Mesothelial cell of epicardium (in vitro differentiated cells): Measurements from ENCODE around the gene RPL18A. TPM values are rescaled to one million over a fixed set of nuclear protein-coding genes. Genes with fewer than 3 reads are reported as not detected.
A peak's percentile ranks its signal among the peaks of the same experiment; 100 is the strongest.

Source experiments
- DNase-seq, 2 experiments: peaks; one replicate each; pipeline ENCODE4 v3.0.0; 2021; ENCODE audit warnings: low spot score in 2 of 2; ENCODE audit not compliant: unreplicated experiment in 2 of 2
- H3K27ac Mint-ChIP-seq: 2 replicates; pipeline ENCODE4 v1.8.0; 2021; ENCODE audit warnings: mixed read lengths
- H3K27me3 Mint-ChIP-seq: 2 replicates; pipeline ENCODE4 v1.8.0; 2021; ENCODE audit warnings: low read depth, mixed read lengths
- H3K36me3 Mint-ChIP-seq: 2 replicates; pipeline ENCODE4 v1.8.0; 2021; ENCODE audit warnings: mixed read lengths
- H3K4me1 Mint-ChIP-seq: 2 replicates; pipeline ENCODE4 v1.8.0; 2021; ENCODE audit warnings: mixed read lengths
- H3K4me3 Mint-ChIP-seq: 2 replicates; pipeline ENCODE4 v1.8.0; 2021; ENCODE audit warnings: mild to moderate bottlenecking, moderate library complexity, mixed read lengths
- H3K9me3 Mint-ChIP-seq: 2 replicates; pipeline ENCODE4 v1.8.0; 2021; ENCODE audit warnings: mixed read lengths
- total RNA-seq: library from RNA; stranded (reverse); gene quantifications from 3 replicates; pipeline ENCODE4 v1.2.1, GENCODE V29; 2021
- TF ChIP-seq, protein P1 (sequence below): fragments of 200-600 bp; sonication (generic); IDR thresholded peaks from one replicate; pipeline ENCODE4 v1.5.0; 2021; ENCODE audit warnings: antibody characterized with exemption; ENCODE audit not compliant: unreplicated experiment

RPL18A gene
- total RNA-seq, 1 donor from 2014 or later, result 1,706 TPM

DNA sequence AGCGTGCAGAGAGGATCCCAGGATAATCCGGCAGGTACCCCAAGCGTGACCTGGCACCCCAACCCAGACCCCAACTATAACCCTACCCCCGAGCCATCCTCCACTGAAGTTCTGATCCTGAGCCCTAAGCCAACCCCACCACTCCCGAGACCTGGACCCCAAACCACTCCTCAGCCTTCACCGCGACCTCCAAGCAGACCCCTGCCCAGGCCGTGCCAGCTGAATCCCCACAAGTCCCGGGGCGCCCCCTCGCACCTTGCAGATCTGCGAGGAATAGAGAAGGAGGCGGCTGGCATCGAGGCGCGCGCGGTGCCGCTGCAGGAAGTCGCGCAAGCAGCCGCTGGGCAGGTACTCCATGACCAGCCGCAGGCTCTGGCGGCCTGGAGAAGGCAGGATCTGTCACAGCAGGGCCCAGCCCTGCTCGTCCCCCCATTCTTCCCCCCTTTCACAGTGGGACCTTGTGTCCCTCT, 28.3 kb upstream of the RPL18A start:
- DNase-seq, result no peak
- no peak overlapping the region for H3K27ac Mint-ChIP-seq
- peaks cover 6% of the 10 kb centered on the region for H3K4me1 Mint-ChIP-seq
- peaks cover 21% of the 10 kb centered on the region for H3K27me3 Mint-ChIP-seq
- TF ChIP-seq, protein P1, sequence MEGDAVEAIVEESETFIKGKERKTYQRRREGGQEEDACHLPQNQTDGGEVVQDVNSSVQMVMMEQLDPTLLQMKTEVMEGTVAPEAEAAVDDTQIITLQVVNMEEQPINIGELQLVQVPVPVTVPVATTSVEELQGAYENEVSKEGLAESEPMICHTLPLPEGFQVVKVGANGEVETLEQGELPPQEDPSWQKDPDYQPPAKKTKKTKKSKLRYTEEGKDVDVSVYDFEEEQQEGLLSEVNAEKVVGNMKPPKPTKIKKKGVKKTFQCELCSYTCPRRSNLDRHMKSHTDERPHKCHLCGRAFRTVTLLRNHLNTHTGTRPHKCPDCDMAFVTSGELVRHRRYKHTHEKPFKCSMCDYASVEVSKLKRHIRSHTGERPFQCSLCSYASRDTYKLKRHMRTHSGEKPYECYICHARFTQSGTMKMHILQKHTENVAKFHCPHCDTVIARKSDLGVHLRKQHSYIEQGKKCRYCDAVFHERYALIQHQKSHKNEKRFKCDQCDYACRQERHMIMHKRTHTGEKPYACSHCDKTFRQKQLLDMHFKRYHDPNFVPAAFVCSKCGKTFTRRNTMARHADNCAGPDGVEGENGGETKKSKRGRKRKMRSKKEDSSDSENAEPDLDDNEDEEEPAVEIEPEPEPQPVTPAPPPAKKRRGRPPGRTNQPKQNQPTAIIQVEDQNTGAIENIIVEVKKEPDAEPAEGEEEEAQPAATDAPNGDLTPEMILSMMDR, result no peak
- no peaks in the 10 kb centered on the region for H3K36me3 Mint-ChIP-seq
- H3K4me3 Mint-ChIP-seq, result peak overlapping the region; percentile 56
- H3K9me3 Mint-ChIP-seq, result no peaks in the 10 kb centered on the region

DNA sequence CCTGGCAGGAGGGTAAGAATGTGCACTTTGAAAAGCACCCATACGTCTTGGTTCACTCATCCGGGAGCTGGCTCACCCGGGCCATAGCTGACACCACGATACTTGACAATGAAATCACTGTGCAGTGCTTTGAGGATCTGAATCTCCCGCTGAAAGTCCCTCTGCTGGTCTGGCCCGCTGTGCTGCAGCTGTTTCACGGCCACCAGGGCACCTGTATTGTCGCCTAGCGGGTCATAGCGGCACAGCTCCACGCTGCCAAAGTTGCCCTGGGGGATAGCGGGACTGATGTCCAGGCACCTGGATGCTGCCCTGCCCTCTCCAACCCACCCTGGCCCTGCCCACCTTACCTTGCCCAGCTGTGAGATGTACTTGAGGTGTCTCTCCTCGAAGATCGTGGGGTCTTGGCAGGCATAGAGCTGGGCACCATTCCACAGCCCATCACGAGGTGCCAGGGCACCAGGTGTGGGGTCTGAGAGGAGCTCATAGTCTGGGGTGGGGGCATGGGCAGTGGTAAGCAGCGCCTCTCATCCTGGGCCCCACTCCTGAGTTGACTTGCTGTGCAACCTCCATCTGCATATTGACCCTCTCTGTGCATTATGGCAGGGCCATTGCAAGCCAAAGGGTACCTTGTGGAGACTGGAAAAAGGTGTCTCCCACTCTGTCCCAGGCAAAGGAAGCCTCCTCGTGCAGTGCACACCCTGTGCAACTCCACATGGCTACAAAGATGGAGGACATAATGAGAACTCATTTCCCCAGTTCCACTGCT, 27.1 kb upstream of the RPL18A start:
- Mint-ChIP-seq H3K36me3 (no peaks in the 10 kb centered on the region), H3K4me3 (no peak overlapping the region), H3K27me3 (peaks cover 24% of the 10 kb centered on the region), H3K27ac (no peak overlapping the region), H3K9me3 (no peaks in the 10 kb centered on the region), H3K4me1 (peaks cover 6% of the 10 kb centered on the region)
- TF ChIP-seq, protein P1, result no peak
- DNase-seq, result no peak

DNA sequence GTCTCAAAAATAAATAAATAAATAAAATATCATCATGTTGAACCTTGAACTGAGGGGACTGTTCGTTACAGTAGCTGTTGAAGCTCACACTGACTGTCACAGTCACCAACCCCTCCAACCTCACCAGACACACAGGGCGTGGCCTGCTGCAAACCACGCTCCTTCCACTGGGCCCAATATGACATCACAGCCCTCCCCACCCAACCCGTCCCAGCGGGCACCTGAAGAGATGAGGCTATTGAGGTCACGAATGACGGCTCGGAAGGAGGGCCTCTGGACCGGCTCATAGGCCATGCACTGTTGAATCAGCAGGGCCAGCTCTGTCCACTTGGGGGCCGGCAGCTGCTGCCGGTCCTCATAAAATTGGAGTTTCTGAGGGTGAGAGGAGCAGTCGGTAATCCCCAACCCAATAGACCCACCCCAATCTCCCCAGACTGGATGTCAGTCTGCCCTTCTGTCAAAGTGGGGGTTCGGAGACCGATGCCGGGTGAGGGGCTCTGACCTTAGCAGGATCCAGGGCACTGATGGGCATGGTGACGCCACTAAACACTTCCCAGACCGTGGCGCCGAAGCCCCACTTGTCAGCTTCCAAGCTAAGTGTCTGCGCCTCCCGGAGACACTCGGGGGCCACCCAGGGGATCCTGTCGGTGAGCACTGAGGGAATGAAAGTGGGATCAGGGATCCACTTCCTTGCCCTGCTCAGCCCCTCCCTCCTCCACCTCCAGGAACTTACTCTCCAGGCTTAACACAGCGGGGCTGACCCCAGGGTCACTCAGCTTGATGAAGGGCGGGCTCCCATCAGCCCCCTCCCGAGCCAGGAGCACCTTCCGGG, 25.1 kb upstream of the RPL18A start:
- Mint-ChIP-seq H3K4me1 (peaks cover 6% of the 10 kb centered on the region), H3K36me3 (no peaks in the 10 kb centered on the region), H3K27ac (no peak overlapping the region), H3K27me3 (peaks cover 33% of the 10 kb centered on the region), H3K9me3 (no peaks in the 10 kb centered on the region), H3K4me3 (no peak overlapping the region)
- TF ChIP-seq, protein P1, result no peak
- no peak for DNase-seq

DNA sequence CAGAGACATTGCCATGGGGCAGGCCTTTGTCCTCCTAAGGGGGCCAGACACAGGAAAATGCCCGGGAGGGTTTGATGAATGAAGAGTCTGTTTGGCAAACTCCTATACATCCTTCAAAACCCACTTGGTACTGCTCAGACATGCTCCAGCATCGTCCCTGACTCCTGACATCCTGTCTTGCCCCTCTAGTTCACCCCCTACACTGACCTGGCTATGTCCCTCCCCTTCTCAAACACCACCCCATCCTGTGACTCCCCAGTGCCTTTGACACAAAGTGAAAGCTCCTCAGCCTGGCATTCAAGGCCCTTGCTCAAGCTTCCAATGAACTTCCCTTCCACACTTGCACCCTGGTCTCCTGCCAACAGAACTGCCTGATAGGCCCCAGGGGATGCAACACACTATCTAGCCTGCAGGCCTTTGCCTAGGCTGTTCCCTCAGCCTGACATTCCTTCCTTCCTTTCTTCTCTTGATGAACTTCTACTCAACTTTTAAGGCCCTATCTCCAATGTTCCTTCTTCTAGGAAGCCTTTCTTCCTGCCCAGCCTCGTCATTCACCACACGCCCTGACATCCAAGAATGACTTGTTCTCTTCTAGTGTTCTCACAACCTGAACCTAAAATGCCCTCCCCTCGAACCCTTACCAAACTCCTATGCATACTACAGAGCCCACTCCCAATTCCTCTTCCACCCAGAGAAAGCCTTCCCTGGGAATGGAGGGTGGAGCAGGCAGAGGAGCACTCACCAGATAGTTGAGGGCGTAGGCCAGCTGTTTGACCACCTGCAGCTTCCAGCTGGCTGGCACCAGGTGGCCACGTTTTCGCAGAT, 24.3 kb upstream of the RPL18A start:
- Mint-ChIP-seq H3K4me3 (no peak overlapping the region), H3K4me1 (peaks cover 4% of the 10 kb centered on the region), H3K27me3 (peaks cover 36% of the 10 kb centered on the region), H3K27ac (no peak overlapping the region), H3K9me3 (no peaks in the 10 kb centered on the region), H3K36me3 (no peaks in the 10 kb centered on the region)
- TF ChIP-seq, protein P1, result no peak
- DNase-seq, result no peak

DNA sequence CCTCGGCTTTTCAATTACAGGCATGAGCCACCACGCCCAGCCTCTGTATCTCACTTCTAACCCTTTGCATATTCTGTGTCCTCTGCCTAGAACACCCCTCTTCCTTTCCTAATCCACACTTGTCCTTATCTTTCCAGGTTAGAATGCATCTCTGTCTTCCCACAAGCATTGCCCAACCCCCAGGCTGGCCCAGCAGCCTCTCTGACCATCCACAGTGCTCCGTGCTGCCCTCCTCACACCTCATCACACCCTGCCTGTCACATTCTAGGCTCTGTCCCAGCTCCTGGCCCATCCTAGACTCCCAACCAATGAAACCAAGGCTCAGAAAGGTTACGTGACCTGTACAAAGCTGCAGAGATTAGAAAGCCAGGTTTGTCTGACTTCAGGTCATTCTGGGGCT, 23.2 kb upstream of the RPL18A start:
- no peaks in the 10 kb centered on the region for H3K36me3 Mint-ChIP-seq
- H3K4me1 Mint-ChIP-seq, result peaks cover 3% of the 10 kb centered on the region
- TF ChIP-seq, protein P1, result no peak
- H3K27me3 Mint-ChIP-seq, result peaks cover 39% of the 10 kb centered on the region
- H3K27ac Mint-ChIP-seq, result no peak overlapping the region
- H3K4me3 Mint-ChIP-seq, result no peak overlapping the region
- DNase-seq, result no peak
- no peaks in the 10 kb centered on the region for H3K9me3 Mint-ChIP-seq
